ENCODE results near the gene C1GALT1. TPM values are rescaled to one million over a fixed set of nuclear protein-coding genes. Genes with fewer than 3 reads are reported as not detected.

Gene C1GALT1
- total RNA-seq, 1 donor from 2014 or later, result 33.9 TPM

- no peaks in the 10 kb centered on the region for H3K9me3 ChIP-seq
- H3K36me3 ChIP-seq, result no peaks in the 10 kb centered on the region
- intact Hi-C loops (cut with DNase I), result no loop called here
- H3K27me3 ChIP-seq, result no peaks in the 10 kb centered on the region
- peak overlapping the region; percentile 94 for H3K27ac ChIP-seq
- ATAC-seq (no peak), DNase-seq (no peak)
- H3K4me3 ChIP-seq, result peak overlapping the region; percentile 98
- H3K4me1 ChIP-seq, result peaks cover 13% of the 10 kb centered on the region
- TF ChIP-seq, protein P1, sequence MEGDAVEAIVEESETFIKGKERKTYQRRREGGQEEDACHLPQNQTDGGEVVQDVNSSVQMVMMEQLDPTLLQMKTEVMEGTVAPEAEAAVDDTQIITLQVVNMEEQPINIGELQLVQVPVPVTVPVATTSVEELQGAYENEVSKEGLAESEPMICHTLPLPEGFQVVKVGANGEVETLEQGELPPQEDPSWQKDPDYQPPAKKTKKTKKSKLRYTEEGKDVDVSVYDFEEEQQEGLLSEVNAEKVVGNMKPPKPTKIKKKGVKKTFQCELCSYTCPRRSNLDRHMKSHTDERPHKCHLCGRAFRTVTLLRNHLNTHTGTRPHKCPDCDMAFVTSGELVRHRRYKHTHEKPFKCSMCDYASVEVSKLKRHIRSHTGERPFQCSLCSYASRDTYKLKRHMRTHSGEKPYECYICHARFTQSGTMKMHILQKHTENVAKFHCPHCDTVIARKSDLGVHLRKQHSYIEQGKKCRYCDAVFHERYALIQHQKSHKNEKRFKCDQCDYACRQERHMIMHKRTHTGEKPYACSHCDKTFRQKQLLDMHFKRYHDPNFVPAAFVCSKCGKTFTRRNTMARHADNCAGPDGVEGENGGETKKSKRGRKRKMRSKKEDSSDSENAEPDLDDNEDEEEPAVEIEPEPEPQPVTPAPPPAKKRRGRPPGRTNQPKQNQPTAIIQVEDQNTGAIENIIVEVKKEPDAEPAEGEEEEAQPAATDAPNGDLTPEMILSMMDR (IDR thresholded peaks at IDR 0.05), result no peak
Observed at GRCh38 chr7:7180725-7181449, 1.5 kb upstream of the C1GALT1 start.

- TF ChIP-seq, protein P1 (IDR thresholded peaks at IDR 0.05), result no peak
- intact Hi-C loops (cut with DNase I), result no loop called here
Observed at GRCh38 chr7:7181519-7182155, 707 bp upstream of the C1GALT1 start.

DNA sequence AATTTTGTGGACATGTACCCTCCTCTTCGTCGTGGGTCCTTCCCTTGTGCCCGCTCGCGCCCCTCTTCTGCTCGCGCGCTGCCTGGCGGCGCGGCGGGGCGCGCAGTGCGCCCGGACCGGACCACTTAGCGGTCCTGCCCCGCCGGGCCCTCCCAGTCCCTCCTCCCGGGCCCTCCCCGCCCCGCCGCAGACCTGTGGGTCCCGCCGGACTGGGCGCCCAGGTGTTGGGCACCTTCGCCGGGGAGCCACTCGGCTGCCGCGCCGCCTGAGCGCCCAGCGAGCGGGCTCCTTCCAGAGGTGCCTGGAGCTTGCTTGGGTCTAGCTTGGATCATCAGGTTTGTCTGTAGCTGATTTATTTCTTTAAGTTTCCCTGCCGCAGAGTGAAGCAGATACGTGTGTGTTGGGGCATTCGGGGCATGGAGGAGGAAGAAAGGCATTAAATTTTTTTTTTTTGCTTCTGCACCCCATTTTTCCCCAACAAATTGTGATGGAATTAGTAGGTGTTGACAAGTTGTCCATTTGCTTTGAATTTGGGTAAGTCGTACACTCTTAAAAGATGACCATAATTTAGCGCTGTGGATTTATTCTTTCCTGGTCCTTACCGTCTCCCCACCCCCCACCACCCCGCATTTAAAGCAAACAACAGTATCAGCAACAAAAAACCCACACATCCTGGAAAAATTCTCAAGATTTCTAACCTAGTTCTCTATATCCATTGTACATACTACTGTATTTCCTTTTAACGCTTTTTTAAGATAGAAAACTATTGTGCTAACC is 905 bp downstream of the C1GALT1 start:
- Histone ChIP-seq H3K27ac (peak overlapping the region; percentile 94), H3K27me3 (no peaks in the 10 kb centered on the region), H3K36me3 (no peaks in the 10 kb centered on the region), H3K4me1 (peaks cover 10% of the 10 kb centered on the region), H3K9me3 (no peaks in the 10 kb centered on the region), H3K4me3 (peak overlapping the region; percentile 98)
- TF ChIP-seq, protein P1 (IDR thresholded peaks at IDR 0.05), result no peak
- intact Hi-C loops (cut with DNase I), result no loop called here
- peak; percentile 87 for DNase-seq
- ATAC-seq, result peak; percentile 68

More at GRCh38 chr7:7181519-7182155, 707 bp upstream of the C1GALT1 start:
- Histone ChIP-seq H3K4me1 (peaks cover 11% of the 10 kb centered on the region), H3K9me3 (no peaks in the 10 kb centered on the region), H3K27me3 (no peaks in the 10 kb centered on the region), H3K36me3 (no peaks in the 10 kb centered on the region), H3K27ac (peak overlapping the region; percentile 94), H3K4me3 (peak overlapping the region; percentile 98)
- ATAC-seq (peak; percentile 42), DNase-seq (peak; percentile 67)

DNA sequence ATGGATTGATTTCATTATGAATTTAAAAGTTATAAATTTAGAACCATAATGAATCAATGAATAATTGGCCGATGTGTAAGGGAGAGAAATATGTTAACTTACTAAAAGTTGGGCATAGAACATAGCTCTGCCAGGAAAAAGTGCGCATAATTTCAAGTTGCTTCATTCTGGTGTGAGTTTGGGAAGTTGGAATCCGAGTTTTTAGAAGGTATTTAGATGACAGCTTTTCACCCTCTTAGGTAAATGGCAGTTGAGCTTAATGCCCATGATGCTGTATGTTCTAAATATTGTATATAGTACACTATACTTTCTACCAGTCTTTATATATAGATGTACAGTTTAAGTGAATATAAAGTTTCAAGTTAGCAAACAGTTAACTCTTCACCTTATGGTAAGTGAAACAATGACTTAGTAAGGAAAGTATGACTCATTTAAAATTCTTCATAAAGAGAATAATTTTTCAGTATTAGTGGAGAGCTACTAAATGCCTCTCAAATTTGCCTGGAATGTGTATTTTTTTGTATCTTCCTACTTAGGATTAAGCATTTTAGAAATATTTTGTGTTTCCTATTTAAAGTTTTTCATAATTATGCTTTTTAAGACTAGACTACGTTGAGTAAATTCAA is 1.6 kb downstream of the C1GALT1 start:
- TF ChIP-seq, protein P1 (IDR thresholded peaks at IDR 0.05), result no peak
- ATAC-seq (no peak), DNase-seq (no peak)
- H3K36me3 ChIP-seq, result no peaks in the 10 kb centered on the region
- H3K4me1 ChIP-seq, result peaks cover 10% of the 10 kb centered on the region
- no peaks in the 10 kb centered on the region for H3K9me3 ChIP-seq
- no peaks in the 10 kb centered on the region for H3K27me3 ChIP-seq
- peak overlapping the region; percentile 98 for H3K4me3 ChIP-seq
- intact Hi-C loops (cut with DNase I), result no loop called here
- no peak overlapping the region for H3K27ac ChIP-seq

DNA sequence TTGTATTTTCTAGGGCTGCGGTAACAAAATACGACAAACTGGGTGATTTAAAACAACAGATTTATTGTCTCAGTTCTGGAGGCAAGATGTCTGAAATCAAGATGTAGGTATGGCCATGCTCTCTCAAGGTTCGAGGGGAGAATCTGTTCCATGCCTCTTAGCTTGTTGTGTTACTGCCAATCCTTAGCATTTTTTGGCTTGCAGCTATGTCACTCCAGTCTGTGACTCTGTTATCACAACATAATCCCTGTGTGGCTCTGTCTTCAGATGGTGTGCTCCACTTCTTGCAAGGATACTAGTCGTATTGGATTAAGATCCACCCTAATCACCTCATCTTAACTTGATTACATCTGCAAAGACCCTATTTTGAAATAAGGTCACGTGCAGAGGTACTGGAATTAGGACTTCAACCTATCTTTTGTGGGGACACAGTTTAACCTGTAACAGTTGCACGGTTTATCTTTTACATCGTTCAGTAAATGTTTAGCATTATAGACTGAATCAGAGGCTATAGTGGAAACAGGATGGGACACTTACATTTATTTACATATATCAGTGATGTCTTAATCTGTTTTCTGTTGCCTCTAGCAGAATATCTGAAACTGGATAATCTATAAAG is 3.1 kb downstream of the C1GALT1 start:
- DNase-seq (no peak), ATAC-seq (no peak)
- Histone ChIP-seq H3K4me3 (no peak overlapping the region), H3K27me3 (no peaks in the 10 kb centered on the region), H3K27ac (no peak overlapping the region), H3K36me3 (no peaks in the 10 kb centered on the region), H3K9me3 (no peaks in the 10 kb centered on the region), H3K4me1 (peaks cover 10% of the 10 kb centered on the region)
- intact Hi-C loops (cut with DNase I), result no loop called here
- TF ChIP-seq, protein P1 (IDR thresholded peaks at IDR 0.05), result no peak
